ENCODE results near the gene AKAP8L. TPM values are rescaled to one million over a fixed set of nuclear protein-coding genes. Genes with fewer than 3 reads are reported as not detected.

Gene AKAP8L
- total RNA-seq, 1 donor from 2014 or later: 89.9 TPM

- no peak for DNase-seq (ENCODE audit: low read depth)
- no peak for TF ChIP-seq CTCF (conservative IDR thresholded peaks at IDR 0.05; ENCODE audit: low read depth, low read length)
- no peak overlapping the region for H3K4me3 ChIP-seq (ENCODE audit: low read depth, low read length)
Observed at GRCh38 chr19:15438124-15438496, 19.3 kb upstream of the AKAP8L start.

DNA sequence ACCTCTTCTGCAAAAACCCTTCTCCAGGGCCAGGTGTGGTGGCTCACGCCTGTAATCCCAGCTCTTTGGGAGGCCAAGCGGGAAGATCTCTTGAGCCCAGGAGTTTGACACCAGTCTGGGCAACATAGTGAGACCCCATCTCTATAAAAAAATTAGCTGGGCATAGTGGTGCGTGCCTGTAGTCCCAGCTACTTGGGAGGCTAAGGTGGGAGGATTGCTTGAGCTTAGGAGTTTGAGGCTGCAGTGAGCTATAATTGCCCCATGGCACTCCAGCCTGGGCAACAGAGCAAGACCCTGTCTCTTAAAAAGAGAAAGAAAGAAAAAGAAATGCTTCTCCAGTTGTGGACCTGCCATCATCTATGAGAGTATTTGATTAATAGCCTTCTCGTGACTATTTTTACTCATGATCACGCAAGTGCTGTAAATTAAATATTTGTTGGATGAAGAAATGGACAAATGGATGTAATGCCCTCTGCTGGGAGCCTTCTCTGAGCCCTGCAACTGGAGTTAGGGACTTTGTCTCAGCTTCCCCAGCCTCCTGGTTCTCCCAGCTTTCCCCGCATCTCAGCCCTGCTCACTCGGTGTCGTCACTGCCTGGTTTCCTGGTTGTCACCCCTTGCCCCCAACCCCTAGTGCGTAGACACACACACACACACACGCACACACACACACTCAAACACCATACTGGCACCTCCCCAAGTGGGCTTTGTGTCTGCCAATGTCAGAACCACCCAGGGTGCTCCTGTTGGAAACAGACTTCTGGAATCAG lies 18.8 kb upstream of the AKAP8L start:
- no peak for DNase-seq (ENCODE audit: low read depth)
- TF ChIP-seq CTCF (conservative IDR thresholded peaks at IDR 0.05; ENCODE audit: low read depth, low read length): peak; percentile 34

DNA sequence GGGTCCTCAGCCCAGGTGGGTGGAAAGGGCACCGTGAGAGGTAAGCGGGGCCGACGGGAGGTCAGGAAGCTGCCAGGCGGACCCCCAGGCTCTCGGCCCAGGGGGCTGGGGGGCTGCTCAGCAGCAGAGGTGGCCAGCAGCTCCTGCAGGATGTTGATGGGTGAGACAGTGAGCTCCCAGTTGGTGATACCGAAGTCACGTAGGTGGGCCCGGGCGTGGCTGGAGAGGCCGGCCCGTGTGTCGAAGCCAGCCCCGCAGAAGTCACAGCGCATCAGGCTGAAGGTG lies 18.0 kb upstream of the AKAP8L start:
- no peak overlapping the region for H3K4me3 ChIP-seq (ENCODE audit: low read depth, low read length)
- TF ChIP-seq CTCF (conservative IDR thresholded peaks at IDR 0.05; ENCODE audit: low read depth, low read length): no peak
- DNase-seq (ENCODE audit: low read depth): no peak

More for the DNA sequence above, 18.8 kb upstream of the AKAP8L start:
- no peak overlapping the region for H3K4me3 ChIP-seq (ENCODE audit: low read depth, low read length)

DNA sequence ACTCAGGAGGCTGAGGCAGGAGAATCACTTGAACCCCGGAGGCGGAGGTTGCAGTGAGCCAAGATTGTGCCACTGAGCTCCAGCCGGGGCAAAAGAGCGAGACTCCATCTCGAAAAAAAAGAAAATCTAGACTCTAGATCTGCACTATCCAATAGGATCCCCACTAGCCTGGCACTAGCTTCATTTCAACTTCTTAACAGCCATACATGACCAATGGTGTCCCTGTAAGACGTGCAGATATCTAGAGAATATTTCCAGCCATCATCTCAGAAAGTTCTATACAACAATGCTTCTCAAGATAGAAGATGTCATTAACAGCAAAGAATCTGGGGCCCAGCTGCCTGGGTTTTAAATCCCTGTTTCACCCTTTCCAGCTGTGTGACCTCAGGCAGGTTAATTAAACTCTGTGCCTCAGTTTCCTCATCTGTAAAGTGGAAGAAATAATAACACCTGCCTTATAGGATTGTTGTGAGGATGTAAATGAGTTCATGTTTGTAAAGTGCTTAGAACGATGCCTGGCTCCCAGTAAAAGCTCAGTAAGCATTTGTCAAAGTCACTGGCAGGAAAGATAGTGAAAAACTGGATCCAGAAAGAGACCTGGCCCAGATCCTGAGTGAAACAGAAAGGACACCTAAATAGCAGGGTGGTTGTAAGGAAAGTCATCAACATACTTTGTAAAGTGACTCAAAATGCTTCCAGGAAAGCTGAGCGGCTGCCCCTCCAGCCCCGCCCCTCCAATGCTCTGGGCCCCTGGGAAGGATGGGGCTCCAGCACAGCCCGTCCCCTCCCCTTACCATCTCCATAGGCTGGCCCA lies 17.4 kb upstream of the AKAP8L start:
- no peak for TF ChIP-seq CTCF (conservative IDR thresholded peaks at IDR 0.05; ENCODE audit: low read depth, low read length)
- no peak for DNase-seq (ENCODE audit: low read depth)
- H3K4me3 ChIP-seq (ENCODE audit: low read depth, low read length): no peak overlapping the region

DNA sequence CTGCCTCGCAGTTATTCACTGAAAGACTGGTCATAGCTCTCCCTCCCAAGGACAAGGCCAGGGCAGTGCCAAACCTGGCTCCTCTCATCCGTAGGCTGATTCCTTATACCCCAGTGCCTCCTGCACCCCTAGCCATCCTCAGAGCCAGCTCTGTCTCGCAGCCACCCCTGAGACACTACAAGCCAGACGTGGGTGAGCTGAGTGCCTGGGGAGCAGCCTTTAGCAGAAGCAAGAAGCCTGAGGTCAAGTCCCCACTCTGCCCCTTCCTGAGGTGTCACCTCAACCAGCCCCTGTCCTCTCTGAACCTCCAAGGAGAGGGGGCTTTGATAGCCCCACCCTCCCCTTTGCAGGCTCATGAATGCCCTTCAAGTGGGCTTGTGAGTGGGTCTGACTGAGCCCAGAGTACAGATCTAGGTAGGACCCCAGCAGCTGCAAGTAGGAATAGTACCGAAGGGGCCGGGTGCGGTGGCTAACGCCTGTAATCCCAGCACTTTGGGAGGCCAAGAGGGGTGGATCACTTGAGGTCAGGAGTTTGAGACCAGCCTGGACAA lies 14.8 kb upstream of the AKAP8L start:
- TF ChIP-seq CTCF (conservative IDR thresholded peaks at IDR 0.05; ENCODE audit: low read depth, low read length): no peak
- H3K4me3 ChIP-seq (ENCODE audit: low read depth, low read length): peak overlapping the region; percentile 73
- no peak for DNase-seq (ENCODE audit: low read depth)

- DNase-seq (ENCODE audit: low read depth): no peak
- TF ChIP-seq CTCF (conservative IDR thresholded peaks at IDR 0.05; ENCODE audit: low read depth, low read length): no peak
- peak overlapping the region; percentile 73 for H3K4me3 ChIP-seq (ENCODE audit: low read depth, low read length)
Observed at GRCh38 chr19:15432629-15433518, 14.1 kb upstream of the AKAP8L start.

Data from epithelial cell of proximal tubule (primary cell).